SH-SY5Y (cell line): ENCODE data around the gene IFNG-AS1.

Experiments
- GATA2 ChIP-seq: IDR thresholded peaks from 2 replicates; pipeline ENCODE4 v1.6.1; 2011; ENCODE audit warnings: mild to moderate bottlenecking, low read depth, low read length
- GATA3 ChIP-seq: IDR thresholded peaks from 2 replicates; pipeline ENCODE4 v1.6.1; 2011; ENCODE audit warnings: low read depth, mild to moderate bottlenecking, low read length, moderate library complexity

The IFNG-AS1 gene

DNA sequence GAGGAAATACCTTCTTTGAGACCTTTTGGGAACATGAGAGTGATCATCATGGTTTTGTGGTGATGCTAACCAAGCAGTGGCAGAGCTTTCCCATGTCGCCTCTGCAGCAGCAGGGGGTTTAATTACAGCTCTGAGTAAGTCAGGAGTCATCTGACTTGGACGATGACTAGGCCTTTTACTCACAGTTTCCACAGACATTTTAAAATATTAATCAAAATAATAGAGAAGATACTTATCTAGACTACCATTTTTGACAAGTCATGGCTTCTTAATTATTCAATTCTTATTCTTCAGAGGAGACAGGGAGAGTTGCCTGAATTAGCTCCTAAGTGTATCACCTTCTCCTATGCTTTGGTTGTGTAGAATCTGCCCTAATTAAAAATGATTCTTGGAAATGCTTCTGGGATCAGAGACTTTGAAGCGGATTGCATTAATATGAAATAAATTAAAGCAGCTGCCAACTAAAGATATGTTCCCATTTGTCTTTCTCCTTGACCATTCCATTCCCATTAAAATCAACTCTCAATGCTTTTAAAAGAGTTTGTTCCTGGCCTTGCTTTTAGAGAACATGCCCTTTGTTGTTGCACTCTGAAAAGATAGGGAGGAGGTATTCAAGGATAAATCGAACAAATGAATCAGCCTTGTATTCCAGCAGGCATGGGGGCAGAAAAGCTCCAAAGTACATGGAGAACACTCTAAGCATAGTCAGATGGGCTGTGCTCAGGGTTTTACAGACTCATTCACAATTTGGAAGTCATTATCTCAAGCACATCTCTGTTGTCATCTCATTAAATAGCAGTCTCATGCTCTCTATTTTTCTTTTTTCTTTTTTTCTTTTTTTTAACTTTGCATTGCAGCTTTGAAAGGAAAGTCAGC lies 7.7 kb upstream of the IFNG-AS1 start:
- TF ChIP-seq GATA2 (peak; percentile 62; the same call in 1 of the 2 replicates), GATA3 (peak; percentile 31; the same call in 1 of the 2 replicates)

DNA sequence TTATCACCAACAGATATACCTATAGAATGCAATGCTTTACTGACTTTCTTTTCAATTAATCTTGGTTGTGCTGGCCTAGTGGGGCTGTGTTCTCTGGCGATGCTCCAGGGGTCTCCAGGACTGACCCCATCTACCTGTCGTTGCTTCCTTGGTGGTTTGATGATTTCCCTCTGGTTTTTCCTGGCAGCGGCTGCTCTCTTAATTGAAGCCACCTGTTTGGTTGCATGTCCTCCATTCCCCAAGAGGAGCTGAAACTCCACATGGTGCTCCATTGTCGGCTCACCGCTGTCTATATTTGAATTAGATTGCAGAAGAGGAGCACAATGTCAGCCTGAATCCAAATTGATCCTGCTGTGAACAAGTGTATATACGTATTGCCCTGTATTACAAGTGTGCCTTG lies 7.1 kb upstream of the IFNG-AS1 start:
- no peak for TF ChIP-seq GATA3
- TF ChIP-seq GATA2, result no peak; the same call in 1 of the 2 replicates

DNA sequence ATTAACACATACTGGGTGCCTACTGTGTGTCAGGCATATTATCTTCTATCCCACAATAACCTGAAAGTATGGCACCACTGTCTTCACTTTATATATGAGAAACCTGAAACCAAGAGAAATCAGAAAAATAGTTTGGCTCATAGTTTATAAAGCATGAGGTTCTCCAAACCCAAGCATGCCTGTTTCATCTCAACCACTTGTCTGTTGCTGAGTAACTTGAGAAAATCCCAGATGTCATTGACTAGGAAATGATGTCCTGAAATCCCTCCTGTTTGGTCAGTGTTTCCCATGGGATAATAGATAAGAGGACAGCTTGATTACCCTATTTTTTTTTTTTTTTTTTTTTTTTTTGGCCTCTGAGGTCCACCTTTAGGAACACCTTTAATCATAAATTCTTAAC lies 2.6 kb upstream of the IFNG-AS1 start:
- TF ChIP-seq GATA3 (no peak), GATA2 (no peak)

DNA sequence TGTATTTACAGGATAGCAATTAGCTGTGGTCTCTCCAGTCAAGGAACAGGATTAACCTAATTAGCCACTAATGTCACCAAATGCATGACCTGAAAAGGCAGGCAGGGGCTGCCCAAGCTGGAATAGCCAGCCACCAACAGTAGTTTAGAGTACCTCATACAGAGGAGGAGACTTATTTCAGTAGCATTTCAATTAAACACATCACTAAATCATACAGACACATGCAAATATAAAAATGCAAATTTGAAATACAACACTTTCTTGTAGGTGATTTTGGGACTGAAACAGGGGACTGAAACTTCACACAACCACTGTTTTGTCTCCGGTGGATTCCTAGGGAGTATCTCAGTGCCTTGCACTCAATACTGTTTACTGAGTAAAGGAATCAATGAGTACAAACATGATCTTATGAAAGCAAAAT lies 636 bp upstream of the IFNG-AS1 start:
- TF ChIP-seq GATA3 (no peak), GATA2 (no peak)

DNA sequence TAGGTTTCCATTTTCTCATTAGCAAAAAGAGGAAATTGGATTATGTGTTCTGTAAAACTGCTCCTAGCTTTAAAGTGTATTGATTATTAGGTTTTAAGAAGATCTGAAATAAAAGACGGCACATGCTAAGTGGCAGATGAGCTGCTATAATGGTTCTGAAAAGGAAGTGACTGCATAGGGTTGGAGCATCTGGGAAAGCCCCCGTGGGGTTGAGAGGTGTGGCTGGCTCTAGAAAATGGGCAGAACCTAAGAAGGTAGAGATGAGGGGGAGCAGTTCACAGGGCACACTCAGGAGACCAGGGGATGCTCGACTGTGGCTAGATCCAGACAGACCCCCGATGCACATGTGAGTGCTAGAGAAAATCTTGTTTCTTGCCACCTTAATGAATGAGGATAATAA lies 1.9 kb downstream of the IFNG-AS1 start:
- no peak for TF ChIP-seq GATA2
- TF ChIP-seq GATA3, result no peak

DNA sequence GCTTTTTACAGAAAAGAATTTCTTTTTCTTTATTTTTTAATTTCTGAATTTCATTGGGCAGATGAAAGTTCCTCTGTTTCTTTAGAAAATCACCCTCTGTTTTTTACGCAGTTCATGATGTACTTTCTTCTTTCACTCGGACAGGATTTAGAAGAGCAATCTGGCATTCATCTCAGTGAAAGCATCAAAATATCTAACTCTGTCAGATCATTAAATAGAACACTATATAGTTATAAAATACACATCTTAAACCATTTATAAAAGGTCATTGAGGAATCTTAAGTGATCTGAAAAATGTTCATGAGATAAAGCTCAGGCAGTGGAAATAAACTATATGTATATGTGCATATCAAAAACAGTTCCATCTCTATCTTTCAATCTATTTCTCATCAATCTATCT lies 3.9 kb downstream of the IFNG-AS1 start:
- TF ChIP-seq GATA2, result no peak
- no peak for TF ChIP-seq GATA3

DNA sequence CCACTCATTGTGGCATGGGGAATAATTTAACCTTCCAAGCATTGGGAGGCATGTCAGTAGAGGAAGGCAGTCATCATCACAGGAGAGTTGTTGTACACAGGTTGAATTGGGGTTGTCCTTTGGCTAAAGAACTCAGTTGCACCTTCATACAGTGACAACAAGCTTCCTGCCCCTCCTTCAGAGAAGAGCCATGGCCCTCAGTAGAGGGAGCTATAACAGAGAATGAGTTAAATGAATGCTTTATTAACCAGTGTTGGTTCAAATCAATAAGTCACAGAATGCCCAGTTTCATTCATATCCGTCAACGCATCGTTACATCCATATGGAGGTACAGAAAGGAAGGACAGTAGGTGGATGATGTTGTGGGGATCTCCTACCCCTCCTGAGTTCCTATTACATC lies 4.8 kb downstream of the IFNG-AS1 start:
- TF ChIP-seq GATA2 (no peak), GATA3 (no peak)

DNA sequence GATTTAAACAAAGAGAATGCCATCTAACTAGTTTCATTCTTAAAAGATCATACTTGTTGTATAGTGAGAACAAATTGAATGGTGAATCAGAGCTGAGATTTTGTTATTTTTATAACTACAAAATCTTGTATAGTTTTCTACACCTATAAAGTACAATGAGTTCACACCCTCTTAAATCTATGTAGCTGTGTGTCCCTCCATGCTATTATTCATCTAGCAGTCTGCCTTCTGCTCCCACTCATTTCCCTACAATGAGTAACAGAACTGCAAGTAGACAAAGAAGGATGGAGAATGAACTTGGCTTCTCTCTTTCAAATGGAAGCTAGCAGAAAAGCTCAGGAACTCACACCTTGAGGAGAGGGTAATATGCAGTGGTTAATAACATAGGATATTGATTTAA lies 7.1 kb downstream of the IFNG-AS1 start:
- TF ChIP-seq GATA3 (no peak), GATA2 (no peak)

DNA sequence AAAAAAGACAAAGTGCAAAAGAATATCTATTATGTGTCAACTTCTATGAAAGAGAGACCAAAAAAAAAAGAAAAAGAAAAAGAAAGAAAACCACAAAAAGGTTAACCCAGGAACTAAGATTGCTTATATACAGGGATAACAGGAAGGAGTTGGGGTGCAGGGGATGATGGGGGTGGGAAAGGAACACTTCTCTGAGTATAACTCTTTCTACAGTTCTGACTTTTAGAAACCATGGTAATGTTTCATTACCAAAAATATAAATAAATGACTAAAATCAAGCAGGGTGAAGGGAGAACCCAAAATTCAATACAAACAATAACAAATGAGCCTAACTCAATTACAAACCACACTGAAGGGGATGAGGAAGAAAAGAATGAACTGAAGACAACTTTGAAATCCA lies 9.1 kb downstream of the IFNG-AS1 start:
- TF ChIP-seq GATA2, result no peak
- no peak for TF ChIP-seq GATA3

DNA sequence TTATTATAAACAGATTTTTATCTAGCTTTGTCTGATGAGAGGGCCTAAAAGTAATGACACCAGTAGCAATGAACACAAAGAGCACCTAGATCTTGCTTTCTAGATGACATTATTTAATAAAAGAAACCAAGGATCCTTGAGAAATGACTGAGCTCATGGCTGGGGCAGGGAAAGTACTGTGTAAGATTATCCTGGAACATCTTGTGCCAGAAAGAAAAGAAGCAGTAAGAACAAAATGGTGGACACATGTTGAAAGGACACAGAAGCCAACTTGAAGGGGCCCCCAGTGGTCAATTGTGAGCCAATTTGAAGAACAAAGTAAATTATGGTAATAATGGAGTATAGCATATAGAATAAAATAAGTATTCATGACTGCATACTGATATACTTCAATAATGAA lies 10.0 kb downstream of the IFNG-AS1 start:
- no peak for TF ChIP-seq GATA3
- no peak for TF ChIP-seq GATA2

DNA sequence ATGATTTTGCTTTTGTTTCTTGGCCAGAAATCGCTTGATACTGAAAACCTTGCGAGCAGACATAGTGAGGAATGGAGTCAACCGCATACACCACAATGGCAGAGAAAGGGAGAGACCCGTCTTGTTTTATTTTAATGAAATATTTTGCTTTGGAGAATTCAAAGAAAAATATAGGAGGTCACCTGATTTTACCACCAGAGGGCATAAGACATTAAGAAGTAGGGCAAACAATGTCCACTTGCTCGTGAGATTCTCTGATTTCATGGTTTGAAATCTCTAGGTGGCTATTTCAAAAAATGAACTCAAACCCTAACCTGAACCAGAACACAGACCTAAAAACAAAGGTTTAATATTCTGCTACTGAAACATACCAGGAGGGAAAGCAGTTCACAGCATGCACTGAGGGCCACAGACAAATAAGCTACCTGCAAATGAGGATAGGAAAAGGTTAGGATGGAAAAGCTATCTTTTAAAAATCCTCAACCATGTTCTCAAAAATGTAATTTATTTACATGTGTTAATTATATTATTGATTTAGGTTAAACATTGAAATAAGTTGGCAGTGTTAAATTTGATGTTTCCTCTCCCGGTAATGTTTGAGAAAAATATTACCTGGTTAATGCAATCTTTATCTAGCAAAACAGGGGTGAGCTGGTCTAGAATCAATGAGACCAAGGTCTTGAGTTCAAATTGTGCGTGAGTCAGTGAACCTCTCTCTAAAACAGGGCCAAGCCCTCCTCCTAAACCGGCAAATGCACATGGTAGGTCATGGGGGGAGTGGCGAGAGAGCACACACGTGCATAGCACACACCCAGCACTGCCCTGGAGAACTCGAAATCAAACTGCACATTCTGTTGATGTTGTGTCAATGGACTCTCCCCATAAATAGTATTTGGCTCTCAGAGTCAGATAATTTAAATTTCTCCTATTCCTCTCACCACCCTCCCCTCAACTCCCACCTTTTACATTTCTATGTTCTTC lies 12.5 kb downstream of the IFNG-AS1 start:
- TF ChIP-seq GATA2 (no peak), GATA3 (no peak)

DNA sequence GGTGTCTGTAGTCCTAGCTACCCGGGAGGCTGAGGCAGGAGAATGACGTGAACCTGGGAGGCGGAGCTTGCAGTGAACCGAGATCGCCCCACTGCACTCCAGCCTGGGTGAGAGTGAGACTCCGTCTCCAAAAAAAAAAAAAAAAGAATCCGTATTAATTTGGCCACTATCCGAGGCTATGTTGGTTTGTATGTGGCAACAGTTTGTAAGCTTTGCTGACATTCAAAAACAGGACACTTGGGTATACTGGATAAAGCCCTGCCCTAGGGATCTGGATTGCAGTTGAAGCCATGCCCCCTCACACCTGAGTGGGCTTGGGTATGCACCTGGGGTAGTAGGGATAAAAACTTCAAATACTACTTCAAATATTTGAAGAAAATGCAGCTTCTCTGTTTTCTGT lies 14.5 kb downstream of the IFNG-AS1 start:
- no peak for TF ChIP-seq GATA2
- TF ChIP-seq GATA3, result no peak

DNA sequence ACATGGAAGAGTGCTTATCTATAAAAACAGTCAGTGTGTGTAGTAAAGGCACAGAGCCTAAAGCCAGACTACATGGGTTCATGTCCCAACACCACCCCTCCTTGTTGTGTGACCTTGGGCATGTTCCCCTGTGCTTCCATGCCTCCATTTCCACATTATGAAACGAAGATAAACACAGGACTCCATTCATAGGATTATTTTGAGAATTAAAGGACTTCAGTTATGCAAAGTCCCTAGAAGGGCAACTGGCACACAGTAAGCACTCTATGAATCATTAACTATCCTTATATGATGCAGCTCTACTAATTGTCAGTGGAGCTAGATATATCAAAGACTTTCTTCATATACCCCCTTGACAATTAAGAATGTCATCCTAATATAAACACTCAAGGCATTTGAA lies 17.8 kb downstream of the IFNG-AS1 start:
- TF ChIP-seq GATA3 (no peak), GATA2 (no peak)

DNA sequence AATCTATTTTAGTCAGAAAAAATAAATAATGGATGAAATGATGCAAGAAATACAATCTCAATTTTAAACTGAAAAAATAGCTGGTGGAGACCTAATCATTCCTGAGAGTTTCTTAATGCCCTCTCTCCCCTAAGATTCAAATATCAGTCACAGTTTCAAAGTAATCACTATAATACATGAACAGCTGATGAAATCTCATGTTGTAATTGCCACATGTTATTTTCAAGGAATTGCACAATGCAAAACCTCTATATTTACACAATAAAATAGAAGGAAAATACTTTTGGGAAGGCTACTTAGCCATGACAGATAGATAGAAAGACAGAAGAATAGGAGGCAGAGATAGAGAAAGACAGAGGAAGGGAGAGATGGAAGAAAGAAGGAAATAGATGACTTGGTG lies 18.2 kb downstream of the IFNG-AS1 start:
- TF ChIP-seq GATA3 (no peak), GATA2 (no peak)

DNA sequence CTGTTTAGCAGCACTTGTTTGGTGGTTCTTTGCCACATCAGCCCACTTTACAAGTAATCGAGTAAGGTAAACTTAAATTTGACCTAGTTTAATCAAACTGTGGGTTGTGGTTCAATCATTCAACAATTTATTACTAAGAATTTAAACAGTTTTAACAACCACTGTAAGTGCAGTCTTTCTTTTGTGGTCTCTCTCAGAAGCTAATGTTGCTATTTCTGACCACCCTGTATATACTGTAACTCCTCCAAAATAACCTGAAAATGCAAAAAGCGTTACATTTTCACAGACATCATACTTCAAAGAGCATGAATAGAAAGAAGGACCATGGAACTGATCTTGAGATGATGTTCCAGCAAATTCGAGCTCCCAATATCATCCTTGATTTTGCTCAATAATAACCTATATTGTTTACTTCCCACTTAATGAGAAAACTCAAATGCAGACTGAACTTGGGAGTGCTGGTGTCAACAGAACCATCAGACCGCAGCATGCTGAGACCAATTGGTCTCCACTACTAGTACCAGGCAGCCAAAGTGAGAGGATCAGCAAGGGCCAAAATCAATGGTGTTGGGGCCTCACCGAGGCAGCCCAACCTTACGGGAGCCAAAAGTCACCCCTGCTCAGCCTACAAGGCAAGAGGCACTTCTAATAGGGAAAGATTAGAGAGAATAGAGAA lies 22.1 kb downstream of the IFNG-AS1 start:
- TF ChIP-seq GATA3 (no peak), GATA2 (no peak)
